ENCODE measurements around the gene BATF2. TPM values are rescaled to one million over a fixed set of nuclear protein-coding genes. Genes with fewer than 3 reads are reported as not detected.

Gene BATF2
- total RNA-seq, 1 experiment from 2014 or later, result 0.72 TPM

- no peak overlapping the region for H2BK15ac ChIP-seq (ENCODE audit: low read depth, low read length)
- H3K14ac ChIP-seq (ENCODE audit: insufficient read depth, low read length), result no peak overlapping the region
- no peaks in the 10 kb centered on the region for H3K79me2 ChIP-seq (ENCODE audit: insufficient read depth, low read length)
- no peak for DNase-seq
- no peak overlapping the region for H4K91ac ChIP-seq (ENCODE audit: insufficient read length, low read depth, low read length)
- H2AK5ac ChIP-seq (ENCODE audit: insufficient read length, low read length), result no peak overlapping the region
- Mint-ChIP-seq H3K4me1 (peaks cover 0 to 3% of the 10 kb centered on the region in 2 experiments; a peak in 1 of 4 replicates), H3K36me3 (ENCODE audit: insufficient read depth in 1 of 3, low read depth in 3 of 3) (no peaks in the 10 kb centered on the region), H3K27me3 (ENCODE audit: low read depth) (peaks cover 9% of the 10 kb centered on the region), H3K4me3 (no peak overlapping the region), H3K9me3 (peaks cover 0 to 3% of the 10 kb centered on the region in 2 experiments; a peak in 1 of 5 replicates), H3K27ac (no peak overlapping the region)
- no peaks in the 10 kb centered on the region for H4K20me1 ChIP-seq (ENCODE audit: control insufficient read depth, insufficient read depth, insufficient read length)
- no peak overlapping the region for H3K27ac ChIP-seq (ENCODE audit: insufficient read length, low read depth, low read length)
- H2BK12ac ChIP-seq (ENCODE audit: insufficient read length, low read depth, low read length), result no peak overlapping the region
- H4K8ac ChIP-seq (replicated peaks; ENCODE audit: insufficient read length, low read depth, low read length), result no peak overlapping the region
- no peak overlapping the region for H2AFZ ChIP-seq (ENCODE audit: low read length)
- no peaks in the 10 kb centered on the region for H3K9me3 ChIP-seq (ENCODE audit: control insufficient read depth, low read depth, low read length)
- no peak overlapping the region for H3K4me2 ChIP-seq (ENCODE audit: insufficient read depth, insufficient read length, low read length)
- no peak for TF ChIP-seq CTCF (conservative IDR thresholded peaks at IDR 0.05)
- no CpG with 5 or more reads among the region's 8 CpGs for WGBS (ENCODE audit: extremely low coverage, insufficient read length, low lambda C conversion rate)
- H3K4me1 ChIP-seq (ENCODE audit: insufficient read depth, low read length), result no peaks in the 10 kb centered on the region
- no peak overlapping the region for H2BK120ac ChIP-seq (ENCODE audit: low read depth, low read length, poor library complexity, severe bottlenecking)
- H4K5ac ChIP-seq (ENCODE audit: insufficient read length, low read depth, low read length), result no peak overlapping the region
- no peaks in the 10 kb centered on the region for H3K23me2 ChIP-seq (ENCODE audit: insufficient read length, low read depth, low read length, poor library complexity, severe bottlenecking)
- H3K18ac ChIP-seq (ENCODE audit: insufficient read length, low read depth, low read length), result no peak overlapping the region
- H3K79me1 ChIP-seq (ENCODE audit: insufficient read depth, low read depth, low read length, poor library complexity, severe bottlenecking), result no peaks in the 10 kb centered on the region
- no peak overlapping the region for H3K23ac ChIP-seq (ENCODE audit: insufficient read length, low read depth, low read length)
- H3K4ac ChIP-seq (ENCODE audit: low read depth, low read length), result no peak overlapping the region
- no peak overlapping the region for H3K56ac ChIP-seq (ENCODE audit: insufficient read length, low read depth, low read length)
- no peaks in the 10 kb centered on the region for H3K27me3 ChIP-seq (ENCODE audit: insufficient read depth, low read length)
- no peak overlapping the region for H3K9ac ChIP-seq (ENCODE audit: extremely low read depth, insufficient read length, low read length)
- no peak overlapping the region for H3T11ph ChIP-seq (ENCODE audit: low read length)
- H2BK5ac ChIP-seq (ENCODE audit: insufficient read length, low read length), result no peak overlapping the region
- no peak overlapping the region for H2BK20ac ChIP-seq (ENCODE audit: low read depth, low read length, poor library complexity, severe bottlenecking)
Observed at GRCh38 chr11:64970731-64971151, 26.0 kb downstream of the BATF2 start.

Measured in H9 (cell line).